GM21447 (cell line): ENCODE data around the gene HOXA5.

Experiments used
- ATAC-seq: cut with Tn5 transposase; IDR thresholded peaks from one replicate; pipeline ENCODE4 v1.9.1; 2021; ENCODE audit not compliant: unreplicated experiment

The HOXA5 gene

DNA sequence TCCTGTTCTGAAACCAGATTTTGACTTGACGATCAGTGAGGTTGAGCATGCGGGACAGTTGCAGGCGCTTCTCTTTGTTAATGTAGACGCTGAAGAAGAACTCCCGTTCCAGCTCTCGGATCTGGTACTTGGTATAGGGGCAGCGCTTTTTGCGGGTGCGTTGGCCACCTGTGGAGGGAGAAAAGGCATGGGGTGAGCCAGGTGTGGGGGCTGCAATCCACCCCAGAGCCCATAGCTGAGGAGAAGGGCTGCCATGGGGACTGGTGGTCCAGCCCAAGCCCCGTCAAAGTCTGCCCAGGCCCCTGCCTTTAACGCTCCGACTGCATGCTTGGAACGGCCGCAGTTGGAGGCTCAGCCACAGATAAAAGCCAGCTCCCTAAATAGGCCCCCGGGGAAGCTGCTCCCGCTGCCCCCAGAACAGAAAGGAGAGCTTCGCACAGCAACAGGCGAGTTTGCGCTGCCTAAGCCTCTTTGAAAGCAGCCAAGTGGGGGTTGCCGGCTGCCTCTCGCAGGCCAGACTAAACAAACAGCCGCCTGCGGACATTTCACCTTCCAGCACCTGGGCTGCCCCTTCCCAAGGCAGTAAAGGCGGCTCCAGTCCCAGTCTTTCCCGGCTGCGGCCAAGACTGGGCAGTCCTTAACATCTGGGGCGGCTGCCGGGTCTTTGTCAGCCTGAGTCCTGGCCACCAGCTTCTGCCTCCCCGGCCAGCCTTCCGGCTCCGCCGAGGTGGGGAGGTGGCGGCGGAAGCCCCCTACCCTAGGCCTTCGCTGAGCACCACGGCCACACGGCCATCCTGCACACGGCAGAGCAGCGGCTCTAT, 39.6 kb upstream of the HOXA5 start:
- no peak for ATAC-seq

DNA sequence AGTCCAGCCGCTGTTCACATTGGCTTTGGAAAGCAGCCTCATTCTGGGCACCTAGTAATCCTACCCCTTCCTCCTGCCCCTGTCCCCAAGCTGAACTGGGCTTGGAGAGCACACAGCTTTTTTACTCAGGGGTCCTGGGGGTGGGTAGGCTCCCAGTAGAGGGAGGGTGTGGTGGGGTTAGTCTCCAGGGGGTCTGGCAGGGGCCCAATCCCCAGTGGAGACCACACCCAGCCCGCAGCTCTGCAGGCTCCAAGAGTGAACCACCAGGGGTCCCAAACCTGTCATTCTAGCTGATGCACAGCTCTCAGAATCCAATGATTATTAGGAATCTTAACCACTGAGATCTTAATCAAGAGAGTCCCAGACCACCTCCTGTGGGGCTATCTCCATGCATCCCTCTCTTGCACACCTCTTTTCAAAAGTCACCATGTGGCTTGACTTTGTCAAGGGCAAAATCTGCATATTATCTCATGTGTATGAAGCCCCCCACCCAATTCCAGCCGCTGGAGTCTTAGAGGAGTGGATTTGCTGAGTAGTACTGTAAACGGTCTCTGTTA, 38.9 kb upstream of the HOXA5 start:
- ATAC-seq: no peak

DNA sequence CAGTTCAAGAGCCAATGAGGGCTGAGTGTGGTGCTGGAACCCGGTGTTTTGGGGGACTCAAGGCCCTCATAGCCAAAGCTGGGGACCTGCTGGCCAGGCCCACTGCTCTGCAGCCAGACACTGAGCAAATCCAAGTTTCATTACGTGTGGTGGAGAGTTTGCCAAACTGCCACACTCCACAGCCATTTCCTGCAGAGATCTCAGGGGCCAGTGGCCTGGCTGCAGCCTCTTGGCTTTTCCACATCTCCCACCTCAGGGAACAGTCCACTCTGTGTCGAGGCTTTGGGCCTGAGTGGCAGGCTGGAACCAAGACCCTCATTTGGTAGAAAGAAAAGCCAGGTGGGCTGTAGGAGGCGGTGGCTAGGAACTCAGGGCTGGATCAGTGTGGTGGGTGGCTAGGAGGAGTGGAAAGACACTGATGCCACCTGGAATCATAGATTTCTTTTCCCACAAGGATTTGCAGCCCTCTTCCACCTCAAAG, 38.4 kb upstream of the HOXA5 start:
- ATAC-seq: no peak

DNA sequence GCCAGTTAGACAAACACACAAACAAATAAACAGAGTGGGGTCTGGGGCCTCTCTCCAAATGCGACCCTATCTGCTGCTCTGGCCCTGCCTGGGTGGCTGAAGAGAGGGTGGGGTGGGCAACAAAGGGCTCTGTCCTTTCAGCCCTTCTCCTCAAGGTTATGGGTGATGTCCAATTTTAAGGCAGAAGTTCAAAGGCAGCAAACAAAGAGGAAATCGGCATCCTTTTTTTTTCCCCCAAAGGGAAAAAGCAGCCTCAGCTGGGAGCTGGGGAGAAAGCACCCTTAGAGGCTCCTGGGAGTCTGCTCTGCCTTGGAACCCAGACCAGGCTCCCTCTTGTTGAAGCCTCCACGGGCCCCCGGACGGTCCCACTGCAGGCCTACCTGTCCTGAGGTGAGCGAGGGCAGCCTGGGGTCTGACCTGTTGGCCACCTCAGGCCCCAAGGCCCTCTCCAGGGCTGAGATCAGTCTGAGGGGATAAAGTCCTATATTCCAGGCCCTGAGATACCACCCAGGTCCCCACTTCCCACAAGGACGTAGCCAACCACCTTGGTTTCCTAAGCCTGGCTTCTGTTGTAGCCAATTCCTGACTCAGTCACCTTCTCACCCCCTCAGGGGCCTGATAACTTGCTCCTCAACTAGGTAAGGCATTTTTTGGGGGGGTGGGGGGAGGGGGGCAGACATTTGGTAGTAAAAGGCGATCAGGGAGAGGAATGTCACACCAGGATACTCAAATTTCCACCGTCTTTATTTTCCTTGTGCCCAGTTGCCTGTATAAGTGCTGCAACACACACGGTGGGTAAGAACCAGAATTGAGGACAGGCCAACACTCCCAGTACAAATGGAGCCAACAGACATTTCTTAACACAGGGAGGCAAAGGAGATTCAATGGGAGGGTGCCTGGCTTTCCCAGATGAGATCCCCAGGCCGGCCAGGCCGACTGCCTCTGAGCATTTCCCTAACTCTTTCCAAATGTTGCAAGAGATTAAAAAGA, 37.2 kb upstream of the HOXA5 start:
- ATAC-seq: no peak

DNA sequence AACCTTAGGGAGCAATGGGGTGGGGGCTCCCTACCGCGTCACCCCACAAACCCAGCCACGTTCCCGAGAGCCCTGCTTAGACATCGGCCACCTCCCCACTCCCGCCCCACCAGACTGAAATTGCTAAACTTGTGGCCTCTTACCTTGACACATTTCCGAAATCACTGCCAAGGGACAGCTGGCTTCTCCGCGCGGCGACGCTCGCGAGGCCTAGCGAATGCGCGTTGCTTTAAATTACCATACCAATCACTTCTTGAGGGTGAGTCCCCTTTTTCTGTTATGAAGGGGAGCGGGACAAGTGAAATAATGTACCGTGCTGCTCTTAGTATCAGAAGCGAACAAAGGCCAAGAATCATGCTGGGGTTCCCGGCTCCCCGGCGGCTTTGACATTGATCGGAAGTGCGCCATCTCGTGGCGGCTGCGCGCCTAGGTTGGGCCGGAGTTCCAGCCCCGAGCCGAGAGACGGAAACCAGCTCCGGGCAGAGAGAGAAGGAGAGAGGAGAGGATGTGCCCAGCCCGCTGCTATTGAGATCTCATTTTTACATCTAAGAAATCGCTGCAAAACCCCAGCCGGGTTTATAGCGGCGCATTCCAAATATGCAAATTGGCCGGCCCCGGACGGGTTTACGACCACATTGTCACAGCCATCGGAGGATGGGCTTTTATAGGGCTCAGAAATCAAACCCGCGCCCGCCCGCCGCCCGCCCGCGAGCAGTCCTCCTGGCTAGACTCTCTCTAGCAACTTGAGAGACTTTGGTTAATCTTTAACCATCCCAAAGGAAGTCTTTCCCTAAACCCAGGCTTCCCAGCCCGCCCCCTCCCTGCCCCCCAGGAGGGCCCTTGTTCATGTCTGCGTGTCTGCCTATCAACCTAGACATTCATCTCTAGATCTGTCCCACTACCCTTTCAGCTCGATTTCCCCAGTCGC, 36.3 kb upstream of the HOXA5 start:
- ATAC-seq: no peak

DNA sequence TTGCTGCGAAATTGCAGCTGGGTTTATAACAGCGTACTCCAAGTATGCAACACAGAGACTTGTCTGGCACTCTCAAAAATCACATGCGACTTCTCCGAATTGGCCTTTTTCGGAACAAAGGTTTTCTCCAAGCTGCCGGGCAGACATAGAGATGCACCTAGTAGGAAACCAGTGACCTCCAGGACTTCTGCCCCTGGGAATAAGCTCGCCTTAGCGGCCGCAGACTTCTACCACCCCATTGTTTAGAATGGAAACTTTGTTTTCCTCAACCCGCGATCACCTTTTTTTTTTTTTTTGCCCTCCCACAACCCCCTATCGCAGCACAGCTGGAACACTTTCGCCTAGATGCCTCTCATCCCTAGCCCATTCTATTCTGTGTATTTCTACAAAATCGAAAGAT, 35.5 kb upstream of the HOXA5 start:
- ATAC-seq: no peak

DNA sequence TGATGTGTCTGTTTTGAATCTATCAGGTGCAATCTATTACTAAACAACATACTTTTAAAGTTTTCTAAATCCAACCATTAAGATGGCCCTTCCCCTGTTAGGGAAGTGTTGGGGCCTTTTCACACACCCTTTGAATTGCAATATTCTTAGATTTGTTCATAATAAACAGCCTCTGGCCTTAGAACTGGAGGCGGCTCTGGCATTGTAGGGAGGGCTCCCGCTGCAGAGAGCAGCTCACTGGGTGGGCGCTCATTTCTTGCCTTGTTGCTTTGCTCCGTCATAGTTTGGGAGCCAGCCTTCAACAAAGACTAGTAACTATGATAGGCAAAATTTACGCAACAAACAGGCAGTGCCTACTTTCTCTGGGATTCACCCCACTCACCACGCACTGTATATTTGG, 34.9 kb upstream of the HOXA5 start:
- ATAC-seq: no peak

DNA sequence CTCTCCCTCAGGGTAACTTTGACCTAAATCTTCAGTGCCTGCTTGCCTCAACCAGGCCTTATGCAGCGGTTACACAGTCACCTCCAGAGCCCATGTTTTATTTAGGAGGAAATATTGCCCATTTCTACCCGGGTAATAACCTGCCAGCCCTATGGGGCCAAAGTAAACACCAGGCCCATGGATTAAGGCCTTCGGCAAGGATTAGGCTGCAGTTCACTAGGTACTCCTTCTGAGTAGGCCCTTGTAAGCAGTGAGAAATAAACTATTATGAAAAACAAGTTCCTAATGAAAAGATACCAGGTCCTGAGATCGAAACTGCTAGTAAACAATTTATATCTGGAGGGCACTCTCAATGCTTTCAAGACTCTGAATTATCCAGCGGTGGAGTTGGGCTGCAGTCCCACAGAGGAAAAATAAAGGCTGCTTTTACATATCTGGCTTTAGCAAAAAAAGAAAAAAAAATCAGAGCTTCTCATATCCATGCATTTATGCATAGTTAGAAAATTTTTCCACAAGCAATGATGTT, 34.4 kb upstream of the HOXA5 start:
- no peak for ATAC-seq

DNA sequence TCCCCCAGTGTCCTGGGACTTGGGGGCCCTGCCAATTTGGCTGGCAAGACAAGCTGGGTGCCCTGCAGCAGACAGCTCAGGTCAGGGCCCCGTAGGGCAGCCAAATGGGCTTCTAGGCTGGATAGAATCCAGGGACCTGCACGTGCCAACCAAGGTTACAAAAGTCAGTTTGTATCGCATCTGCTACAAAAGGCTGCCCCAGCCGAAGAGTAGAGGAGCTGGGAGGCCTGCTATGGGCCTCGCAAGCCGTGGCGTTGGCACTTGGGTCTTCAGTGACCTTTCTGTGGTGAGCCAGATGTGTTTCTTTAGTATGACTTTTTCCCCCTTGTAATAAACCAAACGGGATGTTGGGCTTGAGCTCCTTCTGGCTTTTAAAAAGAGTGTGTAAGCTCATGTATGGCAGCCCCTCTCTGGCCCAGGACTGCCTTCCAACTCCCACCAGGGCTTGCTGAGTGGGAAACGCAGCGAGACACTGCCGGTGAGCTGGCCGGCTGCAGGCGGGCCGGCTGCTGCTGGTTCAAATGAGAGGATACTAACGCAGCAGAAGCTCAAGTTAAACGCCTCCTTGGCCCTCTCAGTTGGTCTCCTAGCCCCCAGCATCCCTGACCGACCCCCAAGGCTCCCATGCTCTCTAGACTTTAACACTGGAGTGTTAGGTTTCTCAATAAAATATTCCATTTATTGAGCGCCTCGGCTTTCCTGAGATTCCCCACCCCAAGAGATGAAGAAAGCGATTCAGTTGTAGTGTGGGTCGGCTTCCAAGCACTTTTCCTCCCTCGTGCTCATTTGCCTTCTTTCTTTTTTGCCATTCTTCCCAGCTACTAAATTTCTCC, 33.7 kb upstream of the HOXA5 start:
- ATAC-seq: no peak

DNA sequence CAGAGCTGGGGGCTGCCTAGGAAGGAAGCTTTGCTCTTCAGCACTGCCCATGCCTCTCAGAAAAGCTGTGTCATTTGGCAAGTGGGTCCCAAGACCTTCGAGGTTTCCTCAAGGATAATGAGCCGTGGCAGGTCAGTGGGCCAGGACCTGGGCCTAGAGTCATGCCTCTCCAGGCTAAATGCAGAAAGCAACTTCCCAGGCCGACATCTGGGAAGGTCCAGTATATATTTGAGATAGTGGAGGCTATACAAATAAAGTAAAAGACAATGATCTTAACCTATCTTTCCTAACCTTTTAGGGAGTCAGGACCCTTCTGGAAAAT, 33.0 kb upstream of the HOXA5 start:
- no peak for ATAC-seq

DNA sequence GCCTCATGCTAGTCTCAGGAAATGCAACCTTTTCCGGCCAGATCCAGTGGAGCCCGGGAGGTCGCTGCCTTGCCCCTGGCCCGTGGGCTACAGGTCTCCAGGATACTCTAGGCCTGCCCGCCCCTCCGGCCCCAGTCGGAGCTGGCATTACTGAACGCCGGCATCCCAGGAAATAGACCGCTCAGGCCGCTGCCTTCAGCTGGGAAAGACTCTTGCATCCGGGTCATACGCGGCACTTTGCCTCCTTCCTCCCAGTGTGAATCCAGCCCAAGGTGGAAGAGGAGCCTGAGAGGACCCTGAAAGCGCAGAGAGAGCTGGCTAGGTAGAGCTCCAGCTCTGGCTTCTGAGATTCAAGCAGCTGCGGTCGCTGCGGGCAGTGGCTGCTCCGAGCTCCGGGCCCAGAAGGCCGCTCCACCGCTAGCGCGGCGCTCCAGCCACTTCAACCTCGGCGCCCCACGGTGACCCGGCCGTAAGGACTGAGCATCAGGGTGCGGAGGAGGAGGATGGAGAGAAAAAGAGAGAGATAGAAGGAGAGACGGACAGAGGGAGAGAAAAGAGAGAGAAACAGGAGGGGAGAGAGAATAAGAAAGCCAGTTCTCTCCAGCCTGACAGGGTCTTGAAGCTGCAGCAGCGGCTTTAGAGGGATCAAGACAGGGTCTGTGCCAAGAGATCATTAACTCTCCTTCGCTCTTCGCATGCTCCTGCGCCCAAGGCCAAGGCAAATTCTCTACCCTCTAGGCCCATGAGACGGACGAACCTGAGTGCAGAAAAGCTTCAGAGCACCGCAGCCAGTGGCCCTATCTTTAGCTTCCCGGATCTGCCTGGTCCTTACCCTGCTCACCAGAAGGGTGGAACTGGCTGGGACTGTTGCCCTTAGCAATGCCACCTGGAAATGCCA, 32.4 kb upstream of the HOXA5 start:
- ATAC-seq: no peak

DNA sequence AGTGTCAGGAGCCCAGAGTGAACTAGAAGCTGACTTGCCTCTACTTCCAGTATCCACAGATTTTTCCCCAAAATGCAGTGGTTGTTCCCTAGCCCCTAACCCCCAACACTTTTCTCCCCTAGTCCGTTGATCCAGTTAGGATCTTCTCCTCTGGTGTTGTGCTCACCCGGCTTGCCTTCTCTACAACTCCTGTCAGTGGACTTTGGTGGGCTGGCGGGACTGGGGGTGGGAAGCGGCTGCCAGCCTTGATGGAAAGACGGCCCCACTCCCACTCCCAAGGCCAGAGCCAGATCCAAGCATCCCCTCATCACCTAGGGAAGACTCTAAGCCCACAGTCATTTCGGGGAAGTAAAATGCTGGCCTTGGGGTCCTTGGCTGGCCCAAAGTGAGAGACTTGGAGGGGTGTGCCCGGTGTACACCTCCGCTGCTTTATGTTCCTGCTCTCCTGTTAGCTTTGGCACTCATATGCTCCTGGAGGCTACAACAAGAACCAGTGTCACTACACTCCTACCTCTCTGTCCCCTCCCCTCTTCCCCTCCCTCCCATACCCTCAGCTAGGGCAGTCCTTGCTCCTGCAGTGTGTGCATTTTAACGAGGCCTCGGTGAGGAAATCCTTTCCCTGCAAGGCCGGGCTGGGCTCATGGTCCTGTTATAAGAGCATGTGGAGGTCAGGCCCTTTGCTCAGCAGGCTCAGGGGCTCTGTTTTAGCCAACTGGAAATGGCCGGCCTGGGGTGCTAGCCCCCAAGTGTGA, 31.6 kb upstream of the HOXA5 start:
- no peak for ATAC-seq

DNA sequence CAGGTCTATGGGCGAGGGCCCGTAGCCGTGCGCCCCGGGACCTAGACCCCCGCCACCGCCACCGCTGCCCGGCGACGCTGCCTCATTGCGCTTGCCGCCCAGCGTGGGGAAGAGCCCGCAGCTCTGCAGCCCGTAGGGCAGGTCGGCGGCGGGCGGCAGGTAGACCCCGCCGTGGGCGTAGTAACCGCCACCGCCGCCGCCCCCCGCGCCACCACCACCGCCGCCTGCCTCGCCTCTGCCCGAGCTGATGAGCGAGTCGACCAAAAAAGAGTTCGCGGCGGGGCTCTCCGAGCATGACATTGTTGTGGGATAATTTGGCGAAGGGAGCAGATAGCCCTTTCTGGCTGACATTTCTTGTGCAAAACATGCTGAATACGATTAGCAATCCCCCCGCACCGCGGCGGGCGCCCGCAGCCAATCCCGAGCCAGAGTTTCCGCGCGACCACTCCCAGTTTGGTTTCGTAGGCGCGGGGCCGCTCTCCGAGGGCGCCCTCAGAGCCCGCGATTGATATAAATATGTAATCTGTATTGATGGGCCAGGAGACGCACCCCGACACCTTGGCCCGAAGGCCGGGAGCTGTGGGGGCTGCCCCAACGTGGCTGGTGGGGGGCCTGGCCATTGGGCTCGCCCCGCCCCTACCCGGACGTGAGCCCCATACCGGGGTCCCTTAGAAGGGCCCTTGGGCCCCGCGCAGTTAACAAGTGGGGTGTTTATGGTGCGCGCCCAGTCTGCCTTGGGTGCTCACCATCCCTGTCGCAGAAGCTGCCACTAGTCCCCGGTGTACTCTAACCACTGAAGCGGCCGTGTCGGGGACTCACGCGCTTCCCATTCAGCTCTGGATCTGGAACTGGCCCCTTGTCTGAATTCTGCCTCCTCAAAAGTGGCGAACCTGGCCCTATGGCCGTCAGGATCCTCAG, 30.7 kb upstream of the HOXA5 start, which contains the start of gene HOXA10:
Gene HOXA10, minus strand, starts transcription at position 365 of the 918 bp plus-strand sequence. Its CDS starts 14 bp downstream, at position 351.
- no peak for ATAC-seq

DNA sequence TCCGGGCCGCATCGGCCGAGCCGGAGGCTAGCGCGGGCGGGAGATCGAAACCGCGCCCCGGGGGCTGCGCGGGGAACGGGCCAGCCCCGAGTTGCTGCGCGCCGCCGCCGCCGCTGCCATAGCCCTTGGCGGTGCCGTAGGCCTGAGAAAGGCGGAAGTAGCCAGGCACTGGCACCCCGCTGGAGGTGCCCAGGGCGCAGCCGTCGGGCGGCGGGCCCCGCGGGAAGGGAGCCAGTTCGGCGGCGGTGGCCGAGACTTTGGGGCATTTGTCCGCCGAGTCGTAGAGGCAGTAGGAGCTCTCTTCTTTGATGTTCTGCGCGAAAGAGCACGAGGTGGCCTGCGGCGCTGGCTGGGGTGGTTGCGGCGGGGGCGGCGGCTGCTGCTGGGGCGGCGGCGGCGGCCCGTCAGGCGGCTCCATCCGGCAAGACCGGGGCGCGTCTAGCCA, 30.1 kb upstream of the HOXA5 start:
- no peak for ATAC-seq

DNA sequence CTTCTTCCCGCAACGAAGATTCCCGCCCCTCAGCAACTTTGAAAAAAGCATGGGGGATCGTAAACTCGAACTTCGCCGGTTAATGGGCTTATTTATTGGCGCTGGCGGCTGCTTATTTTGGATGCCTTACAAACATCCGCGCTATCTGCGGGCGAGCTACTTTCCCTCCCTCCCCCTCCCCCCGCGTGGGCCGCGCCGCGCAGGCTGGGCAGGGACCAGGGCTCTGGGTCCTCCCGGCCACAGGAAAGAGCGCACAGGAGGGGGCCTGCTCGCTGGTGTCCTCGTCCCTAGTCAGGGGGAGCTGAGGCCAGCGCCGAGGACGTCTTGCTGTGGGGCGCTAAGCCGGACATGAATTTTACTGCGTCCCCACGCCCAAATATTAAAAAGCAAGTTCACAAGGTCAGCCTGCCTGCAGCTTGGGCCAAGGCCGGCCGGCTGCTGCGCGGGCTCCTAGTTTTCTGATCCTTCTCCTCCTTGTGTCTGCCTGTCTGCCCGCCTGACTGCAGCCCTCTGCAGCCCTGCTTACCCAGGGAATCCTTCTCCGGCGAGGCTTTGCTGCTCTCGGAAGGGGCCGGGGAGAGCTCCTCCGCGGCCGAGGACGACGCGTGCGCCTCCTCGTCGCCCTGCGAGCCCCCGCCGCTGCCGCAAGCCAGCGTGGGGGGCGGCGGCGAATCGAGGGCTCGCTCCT, 29.5 kb upstream of the HOXA5 start:
- no peak for ATAC-seq

DNA sequence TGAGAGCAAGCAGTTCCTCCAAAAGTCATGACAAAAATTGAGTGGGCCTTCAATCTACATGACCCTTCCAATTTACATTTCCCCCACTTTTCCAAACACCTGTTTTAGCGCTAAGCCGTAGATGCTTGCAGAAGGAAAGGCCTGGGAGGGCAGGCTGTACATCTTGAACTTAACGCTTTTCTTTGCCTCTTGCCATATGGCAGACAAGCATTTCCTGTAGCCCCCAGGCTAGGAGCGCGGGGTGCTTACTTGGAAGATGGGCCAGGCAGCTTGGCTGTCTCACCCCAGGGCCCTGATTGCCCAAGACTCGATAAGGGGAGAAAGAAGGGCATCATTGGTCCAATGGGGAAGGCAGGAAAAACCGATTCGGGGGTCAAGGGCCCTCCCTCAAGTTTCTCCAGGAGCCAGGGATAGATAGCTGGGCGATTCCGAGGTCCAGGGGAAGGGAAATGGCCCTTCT, 28.9 kb upstream of the HOXA5 start:
- ATAC-seq: no peak
